H1 (cell line): ENCODE measurements around the gene ZRANB1. TPM values are rescaled to one million over a fixed set of nuclear protein-coding genes. Genes with fewer than 3 reads are reported as not detected.

Experiments used
- CTCF ChIA-PET: fragments of 300-600 bp; sonication (Branson Sonifier 250); formaldehyde crosslinking; loops from one replicate; lab custom pipeline; 2021; ENCODE audit not compliant: partially characterized antibody; lab: Charles Lee
- POLR2A ChIA-PET: fragments of 300-600 bp; sonication (Branson Sonifier 250); formaldehyde crosslinking; loops from one replicate; lab custom pipeline; 2021; ENCODE audit warnings: inconsistent platforms; ENCODE audit not compliant: partially characterized antibody; lab: Charles Lee
- DNase-seq, 2 experiments: peaks; one replicate each; pipeline versions ENCODE4 v3.0.0 to v3.0.0-alpha.2; 2010 to 2022; ENCODE audit warnings: low spot score in 2 of 2, low read depth in 1 of 2, mixed read lengths in 1 of 2
- FAIRE-seq: peaks from 2 replicates; lab custom pipeline; 2011; peaks lifted over from hg19 to GRCh38; lab: Jason Lieb, UNC
- H2AFZ ChIP-seq: 2 replicates; pipeline ENCODE4 v1.8.1; 2012; ENCODE audit warnings: low read length, inconsistent platforms
- H2AK5ac ChIP-seq: 2 replicates; pipeline ENCODE4 v1.6.1; 2013; ENCODE audit warnings: low read depth, low read length
- H2BK120ac ChIP-seq: replicated peaks from 2 replicates; pipeline ENCODE3; 2013; ENCODE audit warnings: low read depth, low read length, inconsistent platforms
- H2BK12ac ChIP-seq: 2 replicates; pipeline ENCODE4 v1.6.1; 2013; ENCODE audit warnings: low read depth, low read length
- H2BK15ac ChIP-seq: 2 replicates; pipeline ENCODE4 v1.6.1; 2013; ENCODE audit warnings: low read length
- H2BK20ac ChIP-seq: 2 replicates; pipeline ENCODE4 v1.6.1; 2013; ENCODE audit warnings: low read length
- H2BK5ac ChIP-seq: 2 replicates; pipeline ENCODE4 v1.6.1; 2013; ENCODE audit warnings: low read depth, low read length
- H3K14ac ChIP-seq: 2 replicates; pipeline ENCODE4 v1.6.1; 2013; ENCODE audit warnings: inconsistent platforms; ENCODE audit not compliant: insufficient read length
- H3K18ac ChIP-seq: 2 replicates; pipeline ENCODE4 v1.6.1; 2013; ENCODE audit warnings: low read length; ENCODE audit errors: extremely low read depth
- H3K23ac ChIP-seq: 2 replicates; pipeline ENCODE4 v1.6.1; 2013; ENCODE audit warnings: inconsistent platforms; ENCODE audit not compliant: insufficient read length
- H3K23me2 ChIP-seq: 2 replicates; pipeline ENCODE4 v1.6.1; 2013; ENCODE audit warnings: low read depth, low read length
- H3K27ac ChIP-seq: 2 replicates; pipeline ENCODE4 v1.6.1; 2011; ENCODE audit warnings: low read depth, low read length, inconsistent platforms
- H3K27me3 ChIP-seq, 4 experiments: replicated peaks in 1 of 4; 1 replicate in 1 of 4; 2 replicates in 3 of 4; pipeline versions ENCODE4 v1.6.1 to v1.8.1; 2011 to 2013; ENCODE audit warnings: low read length in 3 of 4, mild to moderate bottlenecking in 3 of 4, inconsistent platforms in 2 of 4, mixed read lengths in 2 of 4, moderate library complexity in 1 of 4; ENCODE audit not compliant: control insufficient read depth in 3 of 4, insufficient read depth in 3 of 4; ENCODE audit errors: extremely low read depth in 1 of 4
- H3K36me3 ChIP-seq, 4 experiments: 2 replicates each; pipeline versions ENCODE4 v1.6.1 to v1.8.1; 2011 to 2013; ENCODE audit warnings: mild to moderate bottlenecking in 4 of 4, low read length in 3 of 4, moderate library complexity in 2 of 4, control low read depth in 1 of 4, inconsistent platforms in 1 of 4; ENCODE audit not compliant: insufficient read depth in 4 of 4, control insufficient read depth in 2 of 4
- H3K4ac ChIP-seq: replicated peaks from 2 replicates; pipeline ENCODE3; 2013; ENCODE audit warnings: low read length, low read depth, mixed read lengths, inconsistent platforms; ENCODE audit not compliant: insufficient read length
- H3K4me1 ChIP-seq, 4 experiments: replicated peaks in 1 of 4; 1 replicate in 1 of 4; 2 replicates in 3 of 4; pipeline versions ENCODE4 v1.6.1 to v1.8.1; 2011 to 2013; ENCODE audit warnings: low read length in 3 of 4, inconsistent platforms in 2 of 4, mixed read lengths in 1 of 4; ENCODE audit not compliant: insufficient read depth in 4 of 4, control insufficient read depth in 3 of 4
- H3K4me2 ChIP-seq, 2 experiments: 2 replicates each; pipeline versions ENCODE4 v1.6.1 to v1.8.1; 2011 to 2013; ENCODE audit warnings: low read depth in 2 of 2, low read length in 2 of 2, control low read depth in 1 of 2, inconsistent platforms in 1 of 2, mild to moderate bottlenecking in 1 of 2; ENCODE audit not compliant: insufficient read depth in 1 of 2
- H3K4me3 ChIP-seq, 4 experiments: fragments of 200-600, 300-600 bp in 1 of 4; sonication (generic), shearing (Covaris generic), sonication (Bioruptor Twin) in 1 of 4; 2 replicates each; pipeline versions ENCODE4 v1.5.1 to v1.8.1; 2011 to 2016; ENCODE audit warnings: low read length in 4 of 4, low read depth in 3 of 4, control low read depth in 2 of 4, inconsistent platforms in 2 of 4, mild to moderate bottlenecking in 2 of 4, mixed read lengths in 1 of 4, moderate library complexity in 1 of 4; ENCODE audit not compliant: insufficient read depth in 2 of 4; ENCODE audit errors: extremely low read depth in 1 of 4
- H3K56ac ChIP-seq: replicated peaks from 2 replicates; pipeline ENCODE3; 2013; ENCODE audit warnings: low read depth, mild to moderate bottlenecking, mixed read lengths, low read length, inconsistent platforms; ENCODE audit not compliant: insufficient read length
- H3K79me1 ChIP-seq: 2 replicates; pipeline ENCODE4 v1.6.1; 2013; ENCODE audit warnings: low read depth, low read length, control low read depth
- H3K79me2 ChIP-seq, 2 experiments: 2 replicates each; pipeline versions ENCODE4 v1.6.1 to v1.8.1; 2012 to 2013; ENCODE audit warnings: low read length in 2 of 2, mild to moderate bottlenecking in 2 of 2, inconsistent platforms in 1 of 2; ENCODE audit not compliant: insufficient read depth in 2 of 2, control insufficient read depth in 1 of 2
- H3K9ac ChIP-seq, 4 experiments: replicated peaks in 1 of 4; 1 replicate in 1 of 4; 2 replicates in 3 of 4; pipeline versions ENCODE4 v1.6.1 to v1.8.1; 2011 to 2013; ENCODE audit warnings: low read depth in 3 of 4, low read length in 3 of 4, control low read depth in 2 of 4, mild to moderate bottlenecking in 2 of 4, moderate library complexity in 2 of 4, inconsistent platforms in 1 of 4; ENCODE audit errors: extremely low read depth in 1 of 4
- H3K9me3 ChIP-seq, 2 experiments: 2 replicates each; pipeline versions ENCODE4 v1.6.1 to v1.8.1; 2012 to 2013; ENCODE audit warnings: mild to moderate bottlenecking in 2 of 2, moderate library complexity in 2 of 2, control low read depth in 1 of 2, inconsistent platforms in 1 of 2, low read depth in 1 of 2, low read length in 1 of 2, mixed read lengths in 1 of 2; ENCODE audit not compliant: insufficient read depth in 2 of 2
- H4K20me1 ChIP-seq, 2 experiments: replicated peaks in 1 of 2; 2 replicates each; pipeline versions ENCODE3 to v1.8.1; 2011 to 2013; ENCODE audit warnings: inconsistent platforms in 2 of 2, low read length in 2 of 2, mild to moderate bottlenecking in 1 of 2; ENCODE audit not compliant: insufficient read depth in 2 of 2, control insufficient read depth in 1 of 2
- H4K5ac ChIP-seq: 2 replicates; pipeline ENCODE4 v1.6.1; 2013; ENCODE audit warnings: low read length, low read depth, mixed read lengths, inconsistent platforms; ENCODE audit not compliant: insufficient read length
- H4K8ac ChIP-seq: 2 replicates; pipeline ENCODE4 v1.8.0; 2013; ENCODE audit warnings: mild to moderate bottlenecking, moderate library complexity, low read length, inconsistent platforms; ENCODE audit not compliant: insufficient read depth; ENCODE audit errors: extremely low read depth
- H4K91ac ChIP-seq: replicated peaks from 2 replicates; pipeline ENCODE3; 2013; ENCODE audit warnings: low read length, mixed read lengths, inconsistent platforms; ENCODE audit not compliant: insufficient read length
- BACH1 ChIP-seq: IDR thresholded peaks from 2 replicates; pipeline ENCODE4 v1.6.1; 2012; ENCODE audit warnings: low read length, improper control_type of control experiment
- CEBPB ChIP-seq: IDR thresholded peaks from 2 replicates; pipeline ENCODE4 v1.6.1; 2012; ENCODE audit warnings: low read depth, low read length
- CHD1 ChIP-seq: IDR thresholded peaks from 2 replicates; pipeline ENCODE4 v1.6.1; 2012; ENCODE audit warnings: low read depth, low read length, improper control_type of control experiment
- E2F6 ChIP-seq: IDR thresholded peaks from 2 replicates; pipeline ENCODE4 v1.6.1; 2012; ENCODE audit warnings: inconsistent platforms
- HDAC2 ChIP-seq, 2 experiments: fragments of 300-600 bp in 1 of 2; sonication (generic) in 1 of 2; IDR thresholded peaks; 2 replicates each; pipeline ENCODE4 v1.6.1; 2011 to 2012; ENCODE audit warnings: low read depth in 2 of 2, low read length in 2 of 2, mild to moderate bottlenecking in 2 of 2, moderate library complexity in 2 of 2, borderline replicate concordance in 1 of 2, inconsistent platforms in 1 of 2
- KDM5A ChIP-seq: fragments of 200-600 bp; IDR thresholded peaks from 2 replicates; pipeline ENCODE4 v1.7.1; 2012; ENCODE audit warnings: mild to moderate bottlenecking, low read length, inconsistent platforms, mixed read lengths
- MAFK ChIP-seq: IDR thresholded peaks from 2 replicates; pipeline ENCODE4 v1.6.1; 2012; ENCODE audit warnings: low read depth, mild to moderate bottlenecking, improper control_type of control experiment, low read length
- POLR2AphosphoS5 ChIP-seq: IDR thresholded peaks from 2 replicates; pipeline ENCODE4 v1.6.1; 2011; ENCODE audit warnings: low read depth, low read length
- RFX5 ChIP-seq: IDR thresholded peaks from 2 replicates; pipeline ENCODE4 v1.6.1; 2011; ENCODE audit warnings: low read depth, low read length, improper control_type of control experiment, borderline replicate concordance
- SIN3A ChIP-seq, 2 experiments: IDR thresholded peaks in 1 of 2; conservative IDR thresholded peaks in 1 of 2; 2 replicates each; pipeline ENCODE4 v1.6.1; 2011 to 2012; ENCODE audit warnings: low read length in 2 of 2, improper control_type of control experiment in 1 of 2, low read depth in 1 of 2, mild to moderate bottlenecking in 1 of 2
- SP1 ChIP-seq: IDR thresholded peaks from 2 replicates; pipeline ENCODE4 v1.6.1; 2011; ENCODE audit warnings: low read depth, low read length
- WGBS, 2 experiments: shearing (Covaris generic) in 1 of 2; methylation state at CpG; one replicate each; pipeline versions ENCODE4 v1.1.6 to v1.1.7; 2013 to 2015; ENCODE audit warnings: low lambda C conversion rate in 2 of 2, mixed read lengths in 2 of 2, inconsistent platforms in 1 of 2, low coverage in 1 of 2, missing lambda C conversion rate in 1 of 2; ENCODE audit not compliant: insufficient replicate concordance in 2 of 2, insufficient coverage in 1 of 2, insufficient read length in 1 of 2; ENCODE audit errors: extremely low coverage in 1 of 2, missing lambda C conversion rate in 1 of 2; 5-methylcytosine and 5-hydroxymethylcytosine counted together
- polyA plus RNA-seq, 7 experiments: library from polyadenylated mRNA; depleted of rRNA in 3 of 7; stranded (reverse) in 5 of 7; unstranded in 2 of 7; fragments of >200 nt in 5 of 7; fragments of 200-250 nt in 2 of 7; gene quantifications; 1 replicate in 5 of 7; 2 replicates in 1 of 7; 4 replicates in 1 of 7; pipeline versions ENCODE4 v1.2.1 to v1.2.3, GENCODE V29; 2011 to 2013; ENCODE audit warnings: missing spikeins in 2 of 7, mixed read lengths in 2 of 7
- total RNA-seq: library from RNA; stranded (reverse); fragmentation: NEBNext Ultra II Directional; extraction: Animal tissue kit (Norgen Biotek cat#: 25700); gene quantifications from 2 replicates; pipeline ENCODE4 v1.2.1, GENCODE V29; 2021

The ZRANB1 gene
- total and polyA plus RNA-seq, 2 of the 8 experiments (the other 6 are each of a cell fraction or from before 2014, with no cell fraction given), result 6.1 to 19.9 TPM

GRCh38 chr10:124943301-124944092, 1.6 kb downstream of the ZRANB1 start:
- POLR2A ChIA-PET, result interaction anchor here (0.8 to 1.6 kb wide), 3 partner anchors 11 to 28 kb away, joined by 3 to 4 read pairs (median 4); no protein-coding TSS in a partner anchor
- peaks cover 7 to 98% of the 10 kb centered on the region in 2 experiments; a peak in 3 of 4 replicates for H3K79me2 ChIP-seq

More at GRCh38 chr10:124943301-124944092, 1.6 kb downstream of the ZRANB1 start:
- H2BK12ac ChIP-seq, result no peak overlapping the region
- H3K4ac ChIP-seq, result no peak overlapping the region
- H3K56ac ChIP-seq, result no peak overlapping the region
- H3K9ac ChIP-seq, result no peak overlapping the region
- no peak overlapping the region for H3K14ac ChIP-seq
- H3K18ac ChIP-seq, result no peak overlapping the region
- no peak overlapping the region for H3K4me3 ChIP-seq
- H2AK5ac ChIP-seq, result no peak overlapping the region
- H3K4me1 ChIP-seq, result peaks cover 0 to 17% (median 9%) of the 10 kb centered on the region in 4 experiments; a peak in 4 of 7 replicates
- H3K79me1 ChIP-seq, result peaks cover 10% of the 10 kb centered on the region
- no peak overlapping the region; the same call in 1 of the 2 replicates for H2BK15ac ChIP-seq
- H4K5ac ChIP-seq, result peak overlapping the region; percentile 75
- DNase-seq, result no peak
- 90% methylated on average over 9 of the region's 9 CpGs; no CpG with 5 or more reads in 1 of the 2 experiments for WGBS, 2 experiments
- H4K20me1 ChIP-seq, result peaks cover 3 to 16% of the 10 kb centered on the region in 2 experiments
- H3K9me3 ChIP-seq, result no peaks in the 10 kb centered on the region
- peak overlapping the region in 1 of 2 experiments; percentile 15; a peak in 1 of 4 replicates for H3K4me2 ChIP-seq
- no peak overlapping the region for H3K23ac ChIP-seq
- H3K27ac ChIP-seq, result no peak overlapping the region
- H3K23me2 ChIP-seq, result no peaks in the 10 kb centered on the region
- no peak overlapping the region for H4K8ac ChIP-seq
- no peak overlapping the region for H2AFZ ChIP-seq
- no peak overlapping the region for H4K91ac ChIP-seq
- peaks cover 0 to 8% (median 2%) of the 10 kb centered on the region in 4 experiments; a peak in 2 of 8 replicates for H3K36me3 ChIP-seq
- H2BK120ac ChIP-seq, result no peak overlapping the region
- H2BK20ac ChIP-seq, result no peak overlapping the region
- FAIRE-seq, result no peak
- TF ChIP-seq POLR2AphosphoS5 (no peak), HDAC2 (IDR thresholded peaks at IDR 0.05; ENCODE audit: borderline replicate concordance in 1 of 2, low read depth in 2 of 2, low read length in 2 of 2) (no peak), KDM5A (no peak), SP1 (no peak), SIN3A (conservative IDR thresholded peaks at IDR 0.05 in 1 of 2, IDR thresholded peaks at IDR 0.05 in 1 of 2; ENCODE audit: low read depth in 1 of 2, low read length in 2 of 2) (no peak), MAFK (no peak), CEBPB (no peak), E2F6 (no peak), RFX5 (no peak), BACH1 (no peak), CHD1 (no peak)
- TF ChIP-seq, all 59 proteins: peak for 0
- Histone ChIP-seq H3K27me3 (no peaks in the 10 kb centered on the region), H2BK5ac (peak overlapping the region; percentile 27; the same call in 1 of the 2 replicates)
- CTCF ChIA-PET, result interaction anchor here (0.8 kb wide), 2 partner anchors 8 to 13 kb away, joined by 3 read pairs; no protein-coding TSS in a partner anchor
